Gastrocnemius medialis (tissue), 4 donors: ENCODE results near the gene PPFIA2.

ENCODE experiments used
- POLR2A ChIP-seq, 2 donors: fragments of 450-650 bp; IDR thresholded peaks; one replicate each; pipeline ENCODE4 v1.6.1; 2017; ENCODE audit warnings: antibody characterized with exemption in 2 of 2, mild to moderate bottlenecking in 2 of 2, moderate library complexity in 2 of 2
- TF ChIP-seq, protein P1 (sequence below), 5 experiments: fragments of 450-650 bp in 3 of 5; fragments of 200-600 bp in 2 of 5; sonication (generic) in 2 of 5; IDR thresholded peaks in 4 of 5; conservative IDR thresholded peaks in 1 of 5; 1 replicate in 4 of 5; 2 replicates in 1 of 5; pipeline ENCODE4 v1.5.1; 2016 to 2019; ENCODE audit warnings: antibody characterized with exemption in 5 of 5, mild to moderate bottlenecking in 3 of 5, moderate library complexity in 3 of 5

GRCh38 chr12:81339071-81339470 lies 420.1 kb downstream of the PPFIA2 start:
- TF ChIP-seq, protein P1, sequence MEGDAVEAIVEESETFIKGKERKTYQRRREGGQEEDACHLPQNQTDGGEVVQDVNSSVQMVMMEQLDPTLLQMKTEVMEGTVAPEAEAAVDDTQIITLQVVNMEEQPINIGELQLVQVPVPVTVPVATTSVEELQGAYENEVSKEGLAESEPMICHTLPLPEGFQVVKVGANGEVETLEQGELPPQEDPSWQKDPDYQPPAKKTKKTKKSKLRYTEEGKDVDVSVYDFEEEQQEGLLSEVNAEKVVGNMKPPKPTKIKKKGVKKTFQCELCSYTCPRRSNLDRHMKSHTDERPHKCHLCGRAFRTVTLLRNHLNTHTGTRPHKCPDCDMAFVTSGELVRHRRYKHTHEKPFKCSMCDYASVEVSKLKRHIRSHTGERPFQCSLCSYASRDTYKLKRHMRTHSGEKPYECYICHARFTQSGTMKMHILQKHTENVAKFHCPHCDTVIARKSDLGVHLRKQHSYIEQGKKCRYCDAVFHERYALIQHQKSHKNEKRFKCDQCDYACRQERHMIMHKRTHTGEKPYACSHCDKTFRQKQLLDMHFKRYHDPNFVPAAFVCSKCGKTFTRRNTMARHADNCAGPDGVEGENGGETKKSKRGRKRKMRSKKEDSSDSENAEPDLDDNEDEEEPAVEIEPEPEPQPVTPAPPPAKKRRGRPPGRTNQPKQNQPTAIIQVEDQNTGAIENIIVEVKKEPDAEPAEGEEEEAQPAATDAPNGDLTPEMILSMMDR (IDR thresholded peaks at IDR 0.05 in 4 of 5, conservative IDR thresholded peaks at IDR 0.05 in 1 of 5), result no peak
- no peak for TF ChIP-seq POLR2A (IDR thresholded peaks at IDR 0.05)
